HCT116 (cell line): ENCODE results near the gene DRAM1. TPM values are rescaled to one million over a fixed set of nuclear protein-coding genes. Genes with fewer than 3 reads are reported as not detected.

Experiments used
- ATAC-seq: fragments of 200-7000 bp; cut with Tn5 transposase; 2 replicates; pipeline ENCODE4 v1.9.1; 2020; ENCODE audit warnings: mild to moderate bottlenecking, moderate library complexity
- BruUV-seq: library from RNA; stranded (reverse); fragments of 400-500 nt; replicated peaks from 2 replicates; lab custom pipeline; 2021; lab: Mats Ljungman, UMichigan
- CTCF ChIA-PET: fragments of 300-600 bp; sonication (Branson Sonifier 250); formaldehyde crosslinking; loops from one replicate; lab custom pipeline; 2021; ENCODE audit warnings: antibody characterized with exemption; lab: Charles Lee
- POLR2A ChIA-PET: fragments of 300-600, 350-600 bp; sonication (Branson Sonifier 250); formaldehyde crosslinking; loops from one replicate; lab custom pipeline; 2021; ENCODE audit warnings: antibody characterized with exemption; lab: Charles Lee
- RAD21 ChIA-PET, 2 experiments: fragments of 300-600 bp; sonication (Branson Sonifier 250); formaldehyde crosslinking; loops; one replicate each; lab custom pipeline; 2023; ENCODE audit warnings: low total read pairs in 2 of 2; ENCODE audit not compliant: uncharacterized antibody in 2 of 2, unreplicated experiment in 2 of 2, low non-redundant PET in 1 of 2; lab: Charles Lee
- DNase-seq: peaks from one replicate; pipeline ENCODE4 v3.0.0-alpha.2; 2010; ENCODE audit warnings: low read depth, low spot score
- H2AFZ ChIP-seq: fragments of 200-600 bp; shearing (Covaris generic), sonication (generic); 2 replicates; pipeline ENCODE4 v1.6.1; 2017; ENCODE audit warnings: low read depth, mixed run types, mixed read lengths, antibody characterized with exemption, low read length; ENCODE audit not compliant: poor library complexity, severe bottlenecking
- H3K27ac ChIP-seq: 2 replicates; pipeline ENCODE4 v1.5.1; 2012; ENCODE audit warnings: low read depth, low read length
- H3K27me3 ChIP-seq: fragments of 200-600 bp; sonication (generic); 2 replicates; pipeline ENCODE4 v1.6.1; 2016; ENCODE audit warnings: mixed run types, low read length, mixed read lengths; ENCODE audit not compliant: insufficient read depth
- H3K36me3 ChIP-seq, 2 experiments: fragments of 200-500 bp in 1 of 2; fragments of 200-600 bp in 1 of 2; sonication (Bioruptor generic) in 1 of 2; sonication (generic) in 1 of 2; 2 replicates each; pipeline versions ENCODE4 v1.5.1 to v1.6.1; 2014 to 2016; ENCODE audit warnings: low read length in 2 of 2, inconsistent platforms in 1 of 2, mixed read lengths in 1 of 2, mixed run types in 1 of 2; ENCODE audit not compliant: insufficient read depth in 2 of 2, control insufficient read depth in 1 of 2
- H3K4me1 ChIP-seq, 2 experiments: fragments of 200-600 bp in 1 of 2; sonication (generic) in 1 of 2; 2 replicates each; pipeline versions ENCODE4 v1.5.1 to v1.6.1; 2012 to 2017; ENCODE audit warnings: low read length in 2 of 2, inconsistent platforms in 1 of 2, mild to moderate bottlenecking in 1 of 2, mixed read lengths in 1 of 2, mixed run types in 1 of 2, moderate library complexity in 1 of 2; ENCODE audit not compliant: insufficient read depth in 2 of 2, control insufficient read depth in 1 of 2
- H3K4me2 ChIP-seq: fragments of 200-600 bp; sonication (generic); 2 replicates; pipeline ENCODE4 v1.6.1; 2017; ENCODE audit warnings: mixed run types, low read length, mixed read lengths
- H3K4me3 ChIP-seq, 2 experiments: fragments of 200-600 bp in 1 of 2; sonication (generic) in 1 of 2; replicated peaks in 1 of 2; 2 replicates each; pipeline ENCODE4 v1.5.1; 2011 to 2016; ENCODE audit warnings: low read length in 2 of 2, control low read depth in 1 of 2, low read depth in 1 of 2, mild to moderate bottlenecking in 1 of 2, mixed read lengths in 1 of 2, mixed run types in 1 of 2
- H3K79me2 ChIP-seq: fragments of 200-600 bp; sonication (generic); 2 replicates; pipeline ENCODE4 v1.6.1; 2017; ENCODE audit warnings: mild to moderate bottlenecking, mixed run types, low read length, moderate library complexity, mixed read lengths; ENCODE audit not compliant: insufficient read depth
- H3K9ac ChIP-seq: fragments of 200-600 bp; sonication (generic); 2 replicates; pipeline ENCODE4 v1.6.1; 2016; ENCODE audit warnings: low read length, mixed read lengths
- H3K9me2 ChIP-seq: fragments of 200-600 bp; sonication (generic), shearing (Covaris generic); 2 replicates; pipeline ENCODE4 v1.6.1; 2017; ENCODE audit warnings: mixed run types, mild to moderate bottlenecking, moderate library complexity; ENCODE audit not compliant: insufficient read depth
- H3K9me3 ChIP-seq, 2 experiments: fragments of 200-500 bp in 1 of 2; fragments of 200-600 bp in 1 of 2; sonication (Bioruptor generic) in 1 of 2; sonication (generic) in 1 of 2; 2 replicates each; pipeline ENCODE4 v1.6.1; 2014 to 2017; ENCODE audit warnings: low read length in 2 of 2, mixed read lengths in 2 of 2, inconsistent platforms in 1 of 2, low read depth in 1 of 2, mild to moderate bottlenecking in 1 of 2, mixed run types in 1 of 2, moderate library complexity in 1 of 2; ENCODE audit not compliant: control insufficient read depth in 1 of 2, insufficient read depth in 1 of 2
- H4K20me1 ChIP-seq: fragments of 200-600 bp; sonication (generic), shearing (Covaris generic); 2 replicates; pipeline ENCODE4 v1.6.1; 2017; ENCODE audit warnings: mixed run types, mild to moderate bottlenecking, moderate library complexity; ENCODE audit not compliant: insufficient read depth
- JUND ChIP-seq: IDR thresholded peaks from 2 replicates; pipeline ENCODE4 v1.6.1; 2012
- POLR2A ChIP-seq: IDR thresholded peaks from 2 replicates; pipeline ENCODE4 v1.7.0; 2011; ENCODE audit warnings: borderline replicate concordance; ENCODE audit not compliant: insufficient read depth, insufficient read length; ENCODE audit errors: extremely low read depth
- RAD21 ChIP-seq: IDR thresholded peaks from 2 replicates; pipeline ENCODE4 v1.6.1; 2012; ENCODE audit warnings: low read depth, mild to moderate bottlenecking
- SRF ChIP-seq: IDR thresholded peaks from 2 replicates; pipeline ENCODE4 v1.6.1; 2012; ENCODE audit warnings: low read depth
- YY1 ChIP-seq: IDR thresholded peaks from 2 replicates; pipeline ENCODE4 v1.6.1; 2011; ENCODE audit warnings: low read length, low read depth, moderate library complexity, mild to moderate bottlenecking; ENCODE audit not compliant: insufficient replicate concordance; ENCODE audit errors: extremely low read depth
- intact Hi-C: fragments of 100-400 bp; cut with micrococcal nuclease; formaldehyde crosslinking; loops from 2 replicates; pipeline ENCODE4 v1.10.0; 2022
- total RNA-seq: library from RNA; stranded (reverse); gene quantifications from one replicate; pipeline ENCODE4 v1.2.1, GENCODE V29; 2021; ENCODE audit not compliant: unreplicated experiment
- TF ChIP-seq, protein P1 (sequence below): IDR thresholded peaks from 2 replicates; pipeline ENCODE4 v1.6.1; 2012

Gene DRAM1
- total RNA-seq, 1 experiment from 2014 or later: 20.3 TPM

DNA sequence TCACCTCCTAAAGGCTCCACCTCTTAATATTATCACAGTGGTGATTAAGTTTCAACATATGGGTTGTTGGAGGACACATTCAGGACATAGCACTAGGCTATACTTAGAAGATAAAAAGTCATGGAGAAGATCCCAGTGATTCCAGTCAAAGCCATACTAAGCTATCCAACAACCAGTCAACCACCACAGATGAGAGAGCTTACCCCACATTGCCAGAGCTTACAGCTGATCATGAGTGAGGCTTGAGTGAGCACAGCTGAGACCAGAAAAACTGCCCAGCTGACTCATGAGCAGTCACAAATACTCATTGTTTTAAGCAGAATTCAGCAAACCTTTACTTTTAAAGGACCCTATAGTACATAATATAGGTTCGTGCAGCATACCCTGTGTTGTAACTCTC is 85.1 kb downstream of the DRAM1 start:
- ChIA-PET CTCF (no interaction called here), POLR2A (no interaction called here), RAD21 (no interaction called here)
- Histone ChIP-seq H3K9ac (no peak overlapping the region), H3K4me1 (no peaks in the 10 kb centered on the region), H3K4me2 (no peak overlapping the region), H3K9me2 (no peaks in the 10 kb centered on the region), H3K27ac (no peak overlapping the region), H3K27me3 (no peaks in the 10 kb centered on the region), H3K79me2 (no peaks in the 10 kb centered on the region), H4K20me1 (no peaks in the 10 kb centered on the region), H3K36me3 (no peaks in the 10 kb centered on the region), H3K4me3 (no peak overlapping the region), H2AFZ (no peak overlapping the region), H3K9me3 (no peaks in the 10 kb centered on the region)
- DNase-seq (no peak), ATAC-seq (no peak)
- no TSS peak for BruUV-seq
- intact Hi-C loops: no loop called here
- no peak for TF ChIP-seq SRF
- TF ChIP-seq, protein P1, sequence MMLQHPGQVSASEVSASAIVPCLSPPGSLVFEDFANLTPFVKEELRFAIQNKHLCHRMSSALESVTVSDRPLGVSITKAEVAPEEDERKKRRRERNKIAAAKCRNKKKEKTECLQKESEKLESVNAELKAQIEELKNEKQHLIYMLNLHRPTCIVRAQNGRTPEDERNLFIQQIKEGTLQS: no peak
- TF ChIP-seq YY1: no peak
- no peak for TF ChIP-seq POLR2A
- TF ChIP-seq RAD21: no peak

DNA sequence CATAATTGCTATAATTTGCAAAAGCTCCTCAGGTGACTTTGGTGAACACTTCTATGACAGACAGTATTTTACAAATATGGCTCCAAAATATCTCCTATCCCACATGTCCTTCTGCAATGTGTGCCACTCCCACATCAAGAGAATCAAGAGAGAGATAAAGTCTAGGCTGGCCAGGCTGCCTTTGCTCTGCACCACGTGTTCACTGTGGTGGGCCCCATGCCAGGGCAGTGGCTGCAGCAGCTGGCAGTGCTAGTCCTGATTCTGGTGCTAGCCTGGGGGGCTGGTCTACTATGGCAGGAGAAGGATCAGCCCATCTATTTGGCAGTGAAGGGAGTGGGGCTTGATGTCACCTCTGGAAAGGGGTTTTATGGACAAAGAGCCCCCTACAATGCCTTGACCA is 86.3 kb downstream of the DRAM1 start:
- H3K4me3 ChIP-seq: no peak overlapping the region
- BruUV-seq: no TSS peak
- ATAC-seq (no peak), DNase-seq (no peak)
- TF ChIP-seq JUND (no peak), YY1 (no peak)
- no peaks in the 10 kb centered on the region for H3K79me2 ChIP-seq
- no peaks in the 10 kb centered on the region for H3K27me3 ChIP-seq
- no peak overlapping the region for H2AFZ ChIP-seq
- intact Hi-C loops: no loop called here
- no peak overlapping the region for H3K27ac ChIP-seq
- H3K9ac ChIP-seq: no peak overlapping the region
- H4K20me1 ChIP-seq: no peaks in the 10 kb centered on the region
- no peaks in the 10 kb centered on the region for H3K36me3 ChIP-seq
- RAD21 ChIA-PET: no interaction called here
- POLR2A ChIA-PET: no interaction called here
- no peak overlapping the region for H3K4me2 ChIP-seq
- H3K9me2 ChIP-seq: no peaks in the 10 kb centered on the region
- CTCF ChIA-PET: no interaction called here
- no peaks in the 10 kb centered on the region for H3K4me1 ChIP-seq
- H3K9me3 ChIP-seq: no peaks in the 10 kb centered on the region
